HL-60 (cell line): ENCODE data around the gene SLC27A2.

Source experiments
- DNase-seq, 2 experiments: peaks; one replicate each; pipeline ENCODE4 v3.0.0-alpha.2; 2010 to 2020; ENCODE audit warnings: low read depth in 1 of 2, low spot score in 1 of 2
- H3K27ac ChIP-seq: fragments of 250-450 bp; sonication (Bioruptor Pico); replicated peaks from 2 replicates; pipeline ENCODE4 v1.5.1; 2020; ENCODE audit warnings: mild to moderate bottlenecking, moderate library complexity
- H3K27me3 ChIP-seq: fragments of 250-450 bp; sonication (Bioruptor Pico); 2 replicates; pipeline ENCODE4 v1.5.1; 2021; ENCODE audit warnings: mild to moderate bottlenecking, moderate library complexity; ENCODE audit not compliant: insufficient read depth, poor library complexity, severe bottlenecking
- H3K4me3 ChIP-seq: replicated peaks from 2 replicates; pipeline ENCODE4 v1.5.1; 2011; ENCODE audit warnings: mild to moderate bottlenecking, control low read depth, low read length; ENCODE audit not compliant: insufficient read depth
- GABPA ChIP-seq: IDR thresholded peaks from 2 replicates; pipeline ENCODE4 v1.6.1; 2012; ENCODE audit warnings: low read depth
- POLR2AphosphoS5 ChIP-seq: IDR thresholded peaks from 2 replicates; pipeline ENCODE4 v1.6.1; 2012; ENCODE audit warnings: low read depth
- SPI1 ChIP-seq: IDR thresholded peaks from 2 replicates; pipeline ENCODE4 v1.6.1; 2012; ENCODE audit warnings: low read depth, mild to moderate bottlenecking, borderline replicate concordance
- TF ChIP-seq, protein P1 (sequence below): IDR thresholded peaks from one replicate; pipeline ENCODE4 v1.5.1; 2011; ENCODE audit warnings: low read length, control low read depth, inconsistent platforms; ENCODE audit not compliant: insufficient read depth
- TF ChIP-seq, protein P2 (sequence below): IDR thresholded peaks from 2 replicates; pipeline ENCODE4 v1.6.1; 2012; ENCODE audit warnings: low read depth; ENCODE audit not compliant: insufficient replicate concordance

SLC27A2 gene

DNA sequence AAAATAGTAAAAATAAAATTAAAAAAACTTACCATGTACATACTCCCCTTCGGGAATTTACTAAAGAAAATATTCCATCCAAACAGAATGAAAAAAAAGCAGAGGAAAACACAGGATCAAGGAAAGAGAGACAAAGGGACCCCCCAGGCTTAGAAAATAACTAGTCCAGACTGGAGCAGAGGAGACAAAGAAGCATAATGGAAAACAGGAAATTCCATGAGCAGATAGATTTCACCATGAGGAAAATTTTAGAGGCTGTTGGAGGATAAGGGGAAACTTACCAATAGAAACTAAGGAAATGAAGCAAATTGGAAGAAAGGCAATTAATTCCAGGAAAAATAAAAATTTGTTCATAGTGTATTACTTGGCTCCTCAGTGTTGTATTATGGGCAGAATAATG lies 36.7 kb downstream of the SLC27A2 start:
- Histone ChIP-seq H3K27me3 (no peaks in the 10 kb centered on the region), H3K27ac (no peak overlapping the region), H3K4me3 (no peak overlapping the region)
- no peak for DNase-seq
- TF ChIP-seq SPI1 (no peak), GABPA (no peak)

DNA sequence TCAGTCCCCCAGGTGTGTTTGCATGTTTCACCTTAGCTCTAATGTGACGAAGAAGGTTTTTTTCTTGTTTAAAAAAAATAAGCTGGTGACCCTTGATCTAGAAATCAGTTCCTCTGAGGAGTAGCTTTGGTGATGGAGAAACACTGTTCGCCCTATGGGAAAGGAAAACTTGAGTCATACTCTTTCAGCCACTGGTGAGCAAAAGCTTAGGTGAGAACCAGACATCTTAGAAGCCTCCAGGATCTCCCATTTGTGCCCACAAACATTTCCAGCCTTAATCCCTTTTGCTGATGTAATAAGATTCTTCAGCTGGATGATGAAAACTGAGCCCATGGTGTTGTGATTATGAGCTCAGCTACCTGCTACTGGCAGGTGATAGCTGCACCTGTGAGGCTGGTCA lies 37.8 kb downstream of the SLC27A2 start:
- Histone ChIP-seq H3K27ac (no peak overlapping the region), H3K27me3 (no peaks in the 10 kb centered on the region), H3K4me3 (no peak overlapping the region)
- TF ChIP-seq GABPA (no peak), SPI1 (no peak), POLR2AphosphoS5 (no peak)
- TF ChIP-seq, protein P1, sequence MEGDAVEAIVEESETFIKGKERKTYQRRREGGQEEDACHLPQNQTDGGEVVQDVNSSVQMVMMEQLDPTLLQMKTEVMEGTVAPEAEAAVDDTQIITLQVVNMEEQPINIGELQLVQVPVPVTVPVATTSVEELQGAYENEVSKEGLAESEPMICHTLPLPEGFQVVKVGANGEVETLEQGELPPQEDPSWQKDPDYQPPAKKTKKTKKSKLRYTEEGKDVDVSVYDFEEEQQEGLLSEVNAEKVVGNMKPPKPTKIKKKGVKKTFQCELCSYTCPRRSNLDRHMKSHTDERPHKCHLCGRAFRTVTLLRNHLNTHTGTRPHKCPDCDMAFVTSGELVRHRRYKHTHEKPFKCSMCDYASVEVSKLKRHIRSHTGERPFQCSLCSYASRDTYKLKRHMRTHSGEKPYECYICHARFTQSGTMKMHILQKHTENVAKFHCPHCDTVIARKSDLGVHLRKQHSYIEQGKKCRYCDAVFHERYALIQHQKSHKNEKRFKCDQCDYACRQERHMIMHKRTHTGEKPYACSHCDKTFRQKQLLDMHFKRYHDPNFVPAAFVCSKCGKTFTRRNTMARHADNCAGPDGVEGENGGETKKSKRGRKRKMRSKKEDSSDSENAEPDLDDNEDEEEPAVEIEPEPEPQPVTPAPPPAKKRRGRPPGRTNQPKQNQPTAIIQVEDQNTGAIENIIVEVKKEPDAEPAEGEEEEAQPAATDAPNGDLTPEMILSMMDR = no peak
- TF ChIP-seq, protein P2, sequence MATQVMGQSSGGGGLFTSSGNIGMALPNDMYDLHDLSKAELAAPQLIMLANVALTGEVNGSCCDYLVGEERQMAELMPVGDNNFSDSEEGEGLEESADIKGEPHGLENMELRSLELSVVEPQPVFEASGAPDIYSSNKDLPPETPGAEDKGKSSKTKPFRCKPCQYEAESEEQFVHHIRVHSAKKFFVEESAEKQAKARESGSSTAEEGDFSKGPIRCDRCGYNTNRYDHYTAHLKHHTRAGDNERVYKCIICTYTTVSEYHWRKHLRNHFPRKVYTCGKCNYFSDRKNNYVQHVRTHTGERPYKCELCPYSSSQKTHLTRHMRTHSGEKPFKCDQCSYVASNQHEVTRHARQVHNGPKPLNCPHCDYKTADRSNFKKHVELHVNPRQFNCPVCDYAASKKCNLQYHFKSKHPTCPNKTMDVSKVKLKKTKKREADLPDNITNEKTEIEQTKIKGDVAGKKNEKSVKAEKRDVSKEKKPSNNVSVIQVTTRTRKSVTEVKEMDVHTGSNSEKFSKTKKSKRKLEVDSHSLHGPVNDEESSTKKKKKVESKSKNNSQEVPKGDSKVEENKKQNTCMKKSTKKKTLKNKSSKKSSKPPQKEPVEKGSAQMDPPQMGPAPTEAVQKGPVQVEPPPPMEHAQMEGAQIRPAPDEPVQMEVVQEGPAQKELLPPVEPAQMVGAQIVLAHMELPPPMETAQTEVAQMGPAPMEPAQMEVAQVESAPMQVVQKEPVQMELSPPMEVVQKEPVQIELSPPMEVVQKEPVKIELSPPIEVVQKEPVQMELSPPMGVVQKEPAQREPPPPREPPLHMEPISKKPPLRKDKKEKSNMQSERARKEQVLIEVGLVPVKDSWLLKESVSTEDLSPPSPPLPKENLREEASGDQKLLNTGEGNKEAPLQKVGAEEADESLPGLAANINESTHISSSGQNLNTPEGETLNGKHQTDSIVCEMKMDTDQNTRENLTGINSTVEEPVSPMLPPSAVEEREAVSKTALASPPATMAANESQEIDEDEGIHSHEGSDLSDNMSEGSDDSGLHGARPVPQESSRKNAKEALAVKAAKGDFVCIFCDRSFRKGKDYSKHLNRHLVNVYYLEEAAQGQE = no peak
- no peak for DNase-seq

DNA sequence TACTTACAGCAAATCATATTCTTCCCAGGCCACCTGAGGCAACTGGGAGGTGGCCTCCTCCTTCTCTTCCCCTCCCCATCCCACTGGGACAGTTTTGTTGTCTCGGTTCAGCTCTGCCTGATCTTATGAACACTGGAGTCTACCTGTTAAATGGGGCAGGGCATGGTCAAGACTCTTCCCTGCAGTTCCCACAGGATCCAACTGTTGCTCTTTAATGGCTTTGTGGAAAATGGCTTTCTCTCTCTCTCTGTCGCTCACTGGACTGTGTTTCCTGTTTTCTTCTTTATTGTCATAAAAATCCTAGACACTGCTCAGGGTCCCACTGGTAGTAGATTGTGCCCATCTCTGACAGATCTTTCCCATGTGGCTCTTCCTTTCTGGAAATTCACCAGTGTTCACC lies 40.2 kb downstream of the SLC27A2 start:
- Histone ChIP-seq H3K4me3 (no peak overlapping the region), H3K27me3 (no peaks in the 10 kb centered on the region), H3K27ac (no peak overlapping the region)
- TF ChIP-seq POLR2AphosphoS5 (no peak), SPI1 (no peak), GABPA (no peak)
- TF ChIP-seq, protein P1 = no peak
- TF ChIP-seq, protein P2 = no peak
- DNase-seq = no peak

DNA sequence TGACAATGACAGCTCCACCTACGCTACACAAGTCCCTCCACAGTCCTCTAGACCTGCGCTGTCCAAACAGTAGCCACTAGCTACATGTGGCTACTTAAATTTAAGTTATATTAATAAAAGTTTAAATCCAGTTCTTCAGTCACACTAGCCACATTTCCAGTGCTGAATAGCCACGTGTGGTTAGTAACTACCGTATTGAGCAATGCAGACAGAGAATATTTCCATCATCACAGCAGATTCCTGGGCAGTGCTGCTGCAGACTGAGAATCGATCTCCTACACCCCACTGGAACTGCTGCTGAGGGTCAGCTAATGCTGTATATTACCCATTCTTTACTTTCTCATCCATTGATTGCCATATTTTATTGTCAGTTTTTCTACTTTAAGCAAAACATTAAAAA lies 42.6 kb downstream of the SLC27A2 start:
- H3K4me3 ChIP-seq = no peak overlapping the region
- no peaks in the 10 kb centered on the region for H3K27me3 ChIP-seq
- no peak overlapping the region for H3K27ac ChIP-seq
- DNase-seq = no peak
- TF ChIP-seq, protein P2 = peak; percentile 21
- no peak for TF ChIP-seq POLR2AphosphoS5
